Kidney epithelial cell (primary cell): ENCODE results near the gene MFSD11. TPM values are rescaled to one million over a fixed set of nuclear protein-coding genes. Genes with fewer than 3 reads are reported as not detected.
"Not testable (repeated sequence)": the region's sequence is repeated elsewhere in the genome, so short reads cannot be mapped to it uniquely, and the experiment has no call there.

Source experiments
- DNase-seq: peaks from one replicate; pipeline ENCODE4 v3.0.0-alpha.2; 2010; ENCODE audit warnings: low read depth
- H3K27me3 ChIP-seq: 2 replicates; pipeline ENCODE4 v1.6.0; 2011; ENCODE audit warnings: low read length; ENCODE audit not compliant: control insufficient read depth, insufficient read depth
- H3K36me3 ChIP-seq: 2 replicates; pipeline ENCODE4 v1.5.1; 2011; ENCODE audit warnings: low read length; ENCODE audit not compliant: control insufficient read depth, insufficient read depth
- H3K4me3 ChIP-seq: 2 replicates; pipeline ENCODE4 v1.5.1; 2011; ENCODE audit warnings: low read depth, mild to moderate bottlenecking, control low read depth, low read length
- total RNA-seq: library from RNA; depleted of rRNA; stranded (reverse); fragments of >200 nt; gene quantifications from 2 replicates; pipeline ENCODE4 v1.2.3, GENCODE V29; 2015
- TF ChIP-seq, protein P1 (sequence below): IDR thresholded peaks from 2 replicates; pipeline ENCODE4 v1.5.1; 2011; ENCODE audit warnings: mild to moderate bottlenecking, moderate library complexity, low read length, control low read depth, inconsistent platforms; ENCODE audit not compliant: insufficient read depth, poor library complexity, severe bottlenecking

Gene MFSD11
- total RNA-seq, 1 donor from 2014 or later = 17.5 TPM

- Histone ChIP-seq H3K4me3 (peak overlapping the region; percentile 95), H3K36me3 (peaks cover 1% of the 10 kb centered on the region), H3K27me3 (no peaks in the 10 kb centered on the region)
- TF ChIP-seq, protein P1, sequence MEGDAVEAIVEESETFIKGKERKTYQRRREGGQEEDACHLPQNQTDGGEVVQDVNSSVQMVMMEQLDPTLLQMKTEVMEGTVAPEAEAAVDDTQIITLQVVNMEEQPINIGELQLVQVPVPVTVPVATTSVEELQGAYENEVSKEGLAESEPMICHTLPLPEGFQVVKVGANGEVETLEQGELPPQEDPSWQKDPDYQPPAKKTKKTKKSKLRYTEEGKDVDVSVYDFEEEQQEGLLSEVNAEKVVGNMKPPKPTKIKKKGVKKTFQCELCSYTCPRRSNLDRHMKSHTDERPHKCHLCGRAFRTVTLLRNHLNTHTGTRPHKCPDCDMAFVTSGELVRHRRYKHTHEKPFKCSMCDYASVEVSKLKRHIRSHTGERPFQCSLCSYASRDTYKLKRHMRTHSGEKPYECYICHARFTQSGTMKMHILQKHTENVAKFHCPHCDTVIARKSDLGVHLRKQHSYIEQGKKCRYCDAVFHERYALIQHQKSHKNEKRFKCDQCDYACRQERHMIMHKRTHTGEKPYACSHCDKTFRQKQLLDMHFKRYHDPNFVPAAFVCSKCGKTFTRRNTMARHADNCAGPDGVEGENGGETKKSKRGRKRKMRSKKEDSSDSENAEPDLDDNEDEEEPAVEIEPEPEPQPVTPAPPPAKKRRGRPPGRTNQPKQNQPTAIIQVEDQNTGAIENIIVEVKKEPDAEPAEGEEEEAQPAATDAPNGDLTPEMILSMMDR = no peak
- DNase-seq = no peak
Measured at GRCh38 chr17:76736349-76737081, 1.4 kb upstream of the MFSD11 start.

- Histone ChIP-seq H3K4me3 (peak within 1 kb of the TSS; percentile 95), H3K27me3 (no peaks in the 10 kb centered on the region), H3K36me3 (peaks cover 1% of the 10 kb centered on the region)
- peak; percentile 76 for DNase-seq
- TF ChIP-seq, protein P1 = no peak
Measured at GRCh38 chr17:76737082-76737675, 740 bp upstream of the MFSD11 start, which contains the start of gene SRSF2. Gene SRSF2 (minus strand): TSS chr17:76737331. CDS start chr17:76737160, 171 bp downstream.

GRCh38 chr17:76738468-76738850 is 540 bp downstream of the MFSD11 start:
- TF ChIP-seq, protein P1 = no peak
- DNase-seq = no peak
- Histone ChIP-seq H3K27me3 (no peaks in the 10 kb centered on the region), H3K36me3 (peaks cover 1% of the 10 kb centered on the region), H3K4me3 (peak overlapping the region; percentile 63)

- H3K4me3 ChIP-seq, H3K27me3 ChIP-seq, DNase-seq, H3K36me3 ChIP-seq: not testable (repeated sequence)
Measured at GRCh38 chr17:76739568-76740115, 1.7 kb downstream of the MFSD11 start.

DNA sequence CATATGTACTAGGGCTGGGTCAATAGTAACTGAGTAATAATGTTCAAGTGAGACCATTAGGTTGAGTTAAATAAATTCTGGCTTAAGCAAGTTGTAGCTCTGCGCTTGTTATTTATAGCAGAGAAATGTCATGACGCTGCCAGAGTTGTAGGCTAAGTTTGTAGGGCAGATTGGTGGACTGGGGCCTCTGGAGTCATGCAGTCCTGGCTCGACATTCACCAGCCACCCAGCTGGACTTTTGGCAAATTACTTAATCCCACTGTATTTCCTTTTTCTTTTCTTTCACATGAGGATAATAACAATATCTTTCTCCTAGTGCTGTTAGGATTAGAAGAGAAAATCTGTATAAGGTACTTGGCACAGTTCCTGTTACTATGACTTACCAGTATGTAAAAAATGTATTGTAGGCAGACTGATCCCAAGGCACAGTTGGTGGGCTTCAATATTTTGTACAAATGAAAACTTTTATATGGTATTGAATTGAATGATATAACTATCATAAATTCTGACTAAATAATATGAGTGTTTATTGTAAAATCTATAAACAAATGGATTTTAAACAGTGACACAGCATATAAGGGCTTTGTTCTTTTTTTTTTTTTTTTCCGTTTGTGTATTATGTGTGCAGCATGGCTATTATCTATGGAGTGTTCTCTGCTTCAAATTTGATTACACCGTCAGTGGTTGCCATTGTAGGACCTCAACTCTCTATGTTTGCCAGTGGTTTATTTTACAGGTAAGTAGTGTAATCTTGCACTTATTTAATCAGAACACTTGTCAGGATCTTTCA is 2.6 kb downstream of the MFSD11 start:
- no peak for DNase-seq
- TF ChIP-seq, protein P1 = no peak
- H3K27me3 ChIP-seq = no peaks in the 10 kb centered on the region
- no peak overlapping the region for H3K4me3 ChIP-seq
- H3K36me3 ChIP-seq = peaks cover 2% of the 10 kb centered on the region

DNA sequence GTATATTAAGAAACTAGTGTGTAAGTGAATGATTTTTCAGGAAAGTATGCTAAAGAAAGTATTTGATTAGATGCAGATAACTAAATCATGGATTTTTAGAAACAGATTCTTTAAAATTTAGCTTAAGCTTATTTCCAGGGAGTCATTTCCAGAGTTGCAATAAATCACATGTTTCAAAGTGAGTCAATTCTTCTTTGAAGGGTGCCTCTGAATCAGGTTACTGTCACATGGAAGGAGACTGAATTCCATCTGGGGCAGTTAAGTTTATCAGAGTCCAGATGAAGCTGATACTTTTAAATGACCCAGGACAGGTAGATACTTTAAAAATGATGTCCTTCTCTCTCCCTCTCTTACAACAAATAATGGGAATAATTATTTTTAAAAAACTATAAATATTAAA is 5.0 kb downstream of the MFSD11 start:
- Histone ChIP-seq H3K4me3 (no peak overlapping the region), H3K36me3 (peaks cover 2% of the 10 kb centered on the region), H3K27me3 (no peaks in the 10 kb centered on the region)
- TF ChIP-seq, protein P1 = no peak
- no peak for DNase-seq
